GM12878 (cell line): ENCODE data around the gene SNF8. TPM values are rescaled to one million over a fixed set of nuclear protein-coding genes. Genes with fewer than 3 reads are reported as not detected.

ENCODE experiments used
- ATAC-seq: fragments of 200-7000 bp; cut with Tn5 transposase; 3 replicates; pipeline ENCODE4 v1.9.1; 2020; ENCODE audit warnings: mild to moderate bottlenecking, moderate library complexity
- BruUV-seq: library from RNA; stranded (reverse); fragments of 400-500 nt; replicated peaks from 2 replicates; lab custom pipeline; 2021; lab: Mats Ljungman, UMichigan
- CTCF ChIA-PET: fragments of 300-600 bp; sonication (Branson Sonifier 250); formaldehyde crosslinking; extraction: SDS; loops from one replicate; lab custom pipeline; 2021; ENCODE audit warnings: inconsistent platforms; lab: Yijun Ruan, JAX
- POLR2A ChIA-PET: fragments of 350-600 bp; formaldehyde crosslinking; extraction: SDS; loops from one replicate; lab custom pipeline; 2021; ENCODE audit warnings: inconsistent platforms; lab: Charles Lee
- RAD21 ChIA-PET: fragments of 300-600 bp; sonication (Branson Sonifier 250); formaldehyde crosslinking; loops from one replicate; lab custom pipeline; 2023; ENCODE audit warnings: antibody characterized with exemption; ENCODE audit not compliant: unreplicated experiment; lab: Charles Lee
- SMC1A ChIA-PET: fragments of 300-600 bp; sonication (Branson Sonifier 250); formaldehyde crosslinking; loops from one replicate; lab custom pipeline; 2023; ENCODE audit not compliant: unreplicated experiment, uncharacterized antibody; lab: Charles Lee
- DNase-seq: peaks from one replicate; pipeline ENCODE4 v3.0.0-alpha.2; 2011; ENCODE audit warnings: low read depth, low spot score
- FAIRE-seq: peaks from 3 replicates; lab custom pipeline; 2011; peaks lifted over from hg19 to GRCh38; lab: Jason Lieb, UNC
- H2AFZ ChIP-seq: 2 replicates; pipeline ENCODE4 v1.6.0; 2011; ENCODE audit warnings: low read depth, low read length, control low read depth; ENCODE audit not compliant: control insufficient read depth
- H3K27ac ChIP-seq: 2 replicates; pipeline ENCODE4 v1.5.1; 2011; ENCODE audit warnings: control low read depth; ENCODE audit not compliant: control insufficient read depth, insufficient read depth
- H3K27me3 ChIP-seq, 2 experiments: replicated peaks in 1 of 2; 2 replicates each; pipeline versions ENCODE4 v1.6.0 to v1.6.1; 2011; ENCODE audit warnings: low read length in 1 of 2; ENCODE audit not compliant: control insufficient read depth in 2 of 2, insufficient read depth in 2 of 2
- H3K36me3 ChIP-seq, 2 experiments: 2 replicates each; pipeline ENCODE4 v1.5.1; 2011; ENCODE audit warnings: low read length in 1 of 2; ENCODE audit not compliant: control insufficient read depth in 2 of 2, insufficient read depth in 2 of 2
- H3K4me1 ChIP-seq: 2 replicates; pipeline ENCODE4 v1.6.1; 2011; ENCODE audit warnings: mild to moderate bottlenecking, low read length, moderate library complexity, mixed read lengths; ENCODE audit not compliant: control insufficient read depth, insufficient read depth
- H3K4me2 ChIP-seq: 2 replicates; pipeline ENCODE4 v1.6.0; 2011; ENCODE audit warnings: control low read depth; ENCODE audit not compliant: control insufficient read depth, insufficient read depth
- H3K4me3 ChIP-seq: fragments of 200-600 bp; sonication (generic); 2 replicates; pipeline ENCODE4 v1.5.1; 2016
- H3K79me2 ChIP-seq: 2 replicates; pipeline ENCODE4 v1.6.0; 2011; ENCODE audit warnings: low read length; ENCODE audit not compliant: control insufficient read depth, insufficient read depth
- H3K9ac ChIP-seq: 2 replicates; pipeline ENCODE4 v1.8.0; 2011; ENCODE audit warnings: low read length, control low read depth, mixed read lengths; ENCODE audit not compliant: control insufficient read depth, insufficient read depth
- H3K9me3 ChIP-seq: replicated peaks from 3 replicates; pipeline ENCODE4 v1.5.1; 2011; ENCODE audit warnings: mild to moderate bottlenecking, low read length; ENCODE audit not compliant: control insufficient read depth, insufficient read depth
- H4K20me1 ChIP-seq: 2 replicates; pipeline ENCODE4 v1.6.0; 2011; ENCODE audit not compliant: control insufficient read depth, insufficient read depth
- BACH1 ChIP-seq: fragments of 450-650 bp; IDR thresholded peaks from 2 replicates; pipeline ENCODE4 v1.6.1; 2017; ENCODE audit warnings: mild to moderate bottlenecking, borderline replicate concordance
- DPF2 ChIP-seq: fragments of 450-650 bp; IDR thresholded peaks from 2 replicates; pipeline ENCODE4 v1.6.1; 2017; ENCODE audit warnings: mild to moderate bottlenecking
- ELK1 ChIP-seq: IDR thresholded peaks from 2 replicates; pipeline ENCODE4 v1.6.1; 2012; ENCODE audit warnings: low read depth, low read length, improper control_type of control experiment
- JUNB ChIP-seq: IDR thresholded peaks from 2 replicates; pipeline ENCODE4 v1.6.1; 2016; ENCODE audit warnings: antibody characterized with exemption, mild to moderate bottlenecking
- LARP7 ChIP-seq: fragments of 450-650 bp; IDR thresholded peaks from 2 replicates; pipeline ENCODE4 v1.6.1; 2017; ENCODE audit warnings: mild to moderate bottlenecking
- MXI1 ChIP-seq: fragments of 150-350 bp; IDR thresholded peaks from 2 replicates; pipeline ENCODE4 v1.6.1; 2011; ENCODE audit warnings: low read depth, mild to moderate bottlenecking, inconsistent platforms, low read length, improper control_type of control experiment
- MYC ChIP-seq: IDR thresholded peaks from 2 replicates; pipeline ENCODE4 v1.6.1; 2011; ENCODE audit warnings: mild to moderate bottlenecking, low read length, moderate library complexity, inconsistent platforms; ENCODE audit not compliant: insufficient read depth, insufficient replicate concordance, insufficient read length, severe bottlenecking
- NFYA ChIP-seq: IDR thresholded peaks from 2 replicates; pipeline ENCODE4 v1.6.1; 2011; ENCODE audit warnings: low read depth, mild to moderate bottlenecking, low read length, improper control_type of control experiment, borderline replicate concordance
- NR2F1 ChIP-seq: fragments of 450-650 bp; conservative IDR thresholded peaks from 2 replicates; pipeline ENCODE4 v1.6.1; 2017; ENCODE audit warnings: mild to moderate bottlenecking
- PAX5 ChIP-seq: IDR thresholded peaks from 2 replicates; pipeline ENCODE4 v1.6.1; 2011; ENCODE audit warnings: low read depth, low read length, borderline replicate concordance
- POLR2A ChIP-seq: IDR thresholded peaks from 2 replicates; pipeline ENCODE4 v1.6.1; 2011; ENCODE audit warnings: low read depth, mild to moderate bottlenecking, low read length
- RAD51 ChIP-seq: fragments of 450-650 bp; IDR thresholded peaks from 2 replicates; pipeline ENCODE4 v1.6.1; 2016; ENCODE audit warnings: moderate library complexity, mild to moderate bottlenecking, inconsistent platforms
- RELB ChIP-seq: fragments of 450-650 bp; IDR thresholded peaks from 2 replicates; pipeline ENCODE4 v1.6.1; 2017; ENCODE audit warnings: low read depth, mild to moderate bottlenecking, moderate library complexity
- SREBF2 ChIP-seq: IDR thresholded peaks from 2 replicates; pipeline ENCODE4 v1.6.1; 2012; ENCODE audit warnings: mild to moderate bottlenecking, low read length
- ZBTB33 ChIP-seq: fragments of 450-650 bp; IDR thresholded peaks from 2 replicates; pipeline ENCODE4 v1.6.1; 2017; ENCODE audit warnings: mild to moderate bottlenecking
- ZNF592 ChIP-seq: fragments of 450-650 bp; IDR thresholded peaks from 2 replicates; pipeline ENCODE4 v1.6.1; 2017; ENCODE audit warnings: mild to moderate bottlenecking, moderate library complexity
- WGBS: methylation state at CpG from one replicate; pipeline ENCODE4 v1.1.6; 2016; ENCODE audit warnings: low lambda C conversion rate; ENCODE audit not compliant: insufficient replicate concordance, insufficient coverage; ENCODE audit errors: missing lambda C conversion rate; 5-methylcytosine and 5-hydroxymethylcytosine counted together
- in situ Hi-C: fragments of 300-500 bp; cut with MboI; formaldehyde crosslinking; loops from 9 replicates; pipeline ENCODE4 v1.14.3; 2018; ENCODE audit warnings: mixed read lengths
- intact Hi-C: fragments of 100-400 bp; cut with micrococcal nuclease; formaldehyde crosslinking; loops from one replicate; pipeline ENCODE4 v1.14.2; 2022; ENCODE audit not compliant: unreplicated experiment
- polyA plus RNA-seq, 11 experiments: library from polyadenylated mRNA; depleted of rRNA in 4 of 11; unstranded in 6 of 11; stranded (reverse) in 5 of 11; fragments of >200 nt; fragmentation: Nextera tagmentation in 4 of 11; fragmentation: Illumina TruSeq in 1 of 11; extraction: Ambion mirVana in 4 of 11; extraction: Trizol in 1 of 11; gene quantifications; 1 replicate in 1 of 11; 2 replicates in 10 of 11; pipeline versions ENCODE4 v1.2.1 to v1.2.3, GENCODE V29; 2011 to 2016; ENCODE audit warnings: inconsistent platforms in 2 of 11, missing spikeins in 2 of 11, low read depth in 1 of 11
- total RNA-seq, 4 experiments: library from RNA; depleted of rRNA in 3 of 4; stranded (reverse); fragments of >200 nt in 3 of 4; fragmentation: Illumina TruSeq in 1 of 4; extraction: Trizol in 1 of 4; gene quantifications; 2 replicates each; pipeline versions ENCODE4 v1.2.1 to v1.2.3, GENCODE V29; 2013 to 2021

The SNF8 gene
- total and polyA plus RNA-seq, 10 of the 15 experiments (the other 5 are each of a cell fraction or from before 2014, with no cell fraction given), result 6.1 to 228 (median 95.6) TPM

- Histone ChIP-seq H4K20me1 (no peaks in the 10 kb centered on the region), H2AFZ (no peak overlapping the region), H3K9ac (no peak overlapping the region), H3K36me3 (no peaks in the 10 kb centered on the region), H3K4me1 (no peaks in the 10 kb centered on the region), H3K9me3 (no peaks in the 10 kb centered on the region), H3K27ac (no peak overlapping the region), H3K4me3 (no peak overlapping the region), H3K79me2 (no peaks in the 10 kb centered on the region), H3K27me3 (no peaks in the 10 kb centered on the region), H3K4me2 (no peak overlapping the region)
- POLR2A ChIA-PET, result no interaction called here
- SMC1A ChIA-PET, result no interaction called here
- intact Hi-C loops, result no loop called here
- CTCF ChIA-PET, result no interaction called here
- DNase-seq, result no peak
- RAD21 ChIA-PET, result no interaction called here
- TF ChIP-seq ELK1 (no peak), POLR2A (no peak), MYC (no peak), LARP7 (no peak), MXI1 (no peak), NR2F1 (no peak), ZNF592 (no peak), NFYA (no peak), JUNB (no peak), RELB (no peak), RAD51 (no peak), SREBF2 (no peak), BACH1 (no peak), ZBTB33 (no peak), PAX5 (no peak), DPF2 (no peak)
- BruUV-seq, result no TSS peak
- in situ Hi-C loops, result no loop called here
- no peak for ATAC-seq
- WGBS, result 58% methylated on average over 3 of the region's 3 CpGs
- no peak for FAIRE-seq
Measured at GRCh38 chr17:48981927-48982539, 37.4 kb upstream of the SNF8 start.
